ENCODE results near the gene MPO.

MPO gene

DNA sequence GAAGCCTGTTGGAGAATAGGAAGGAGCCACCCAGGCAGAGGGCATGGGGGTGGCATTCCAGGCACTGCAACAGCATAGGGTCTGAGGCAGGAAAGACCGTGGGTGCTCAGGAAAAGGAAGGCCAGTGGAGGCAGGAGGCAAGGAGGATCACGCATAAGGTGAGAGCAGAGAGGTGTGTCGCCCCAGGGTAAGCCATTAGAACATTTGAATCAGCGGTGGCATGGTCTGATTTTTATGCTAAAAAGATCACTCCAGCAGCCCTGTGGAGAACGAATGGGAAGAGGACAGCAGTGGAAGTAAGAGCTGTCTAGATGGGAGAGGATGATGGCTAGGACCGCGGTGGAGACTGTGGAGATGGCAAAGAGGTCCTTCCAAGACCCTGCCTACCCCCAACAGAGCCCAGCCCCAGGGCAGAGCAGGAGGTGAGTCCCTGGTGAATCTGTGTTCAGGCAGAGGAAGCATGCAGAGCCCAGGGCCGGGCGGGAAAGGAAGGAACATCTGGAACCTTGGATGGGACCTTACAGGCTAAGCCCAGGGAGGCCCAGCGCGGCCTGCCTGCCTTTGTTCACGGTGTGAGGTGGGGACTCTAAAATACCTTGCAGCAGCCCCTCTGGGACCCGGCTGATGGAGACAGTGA, 34.5 kb downstream of the MPO start:
- Histone ChIP-seq H3K56ac (ENCODE audit: low read length) (no peak overlapping the region), H2BK120ac (ENCODE audit: low read depth, low read length) (no peak overlapping the region), H3K23ac (ENCODE audit: low read length) (peak overlapping the region; percentile 29), H3K9ac (ENCODE audit: low read length) (no peak overlapping the region), H3K18ac (ENCODE audit: low read length) (no peak overlapping the region), H3K27ac (ENCODE audit: low read depth, low read length) (no peak overlapping the region), H3K4me3 (ENCODE audit: low read length) (no peak overlapping the region), H4K5ac (ENCODE audit: low read length) (no peak overlapping the region), H3K4me1 (ENCODE audit: control insufficient read depth, low read depth, low read length) (no peaks in the 10 kb centered on the region), H3K4me2 (ENCODE audit: low read length) (no peak overlapping the region), H2BK5ac (ENCODE audit: low read length) (no peak overlapping the region), H2BK15ac (replicated peaks; ENCODE audit: low read depth) (no peak overlapping the region), H3K79me1 (ENCODE audit: low read length) (no peaks in the 10 kb centered on the region), H4K8ac (ENCODE audit: low read depth, low read length) (no peak overlapping the region), H3K36me3 (ENCODE audit: control insufficient read depth, insufficient read depth, low read length) (no peaks in the 10 kb centered on the region), H2AK5ac (ENCODE audit: low read length) (no peak overlapping the region), H3K27me3 (ENCODE audit: insufficient read depth, low read length, poor library complexity) (peaks cover 20% of the 10 kb centered on the region), H3K4ac (ENCODE audit: low read depth, low read length) (no peak overlapping the region), H3K79me2 (ENCODE audit: control insufficient read depth, insufficient read depth, low read length) (no peaks in the 10 kb centered on the region)
- DNase-seq = no peak
- WGBS (ENCODE audit: extremely low coverage, insufficient coverage, low lambda C conversion rate) = no CpG with 5 or more reads among the region's 13 CpGs

- Histone ChIP-seq H3K36me3 (ENCODE audit: control insufficient read depth, insufficient read depth, low read length) (no peaks in the 10 kb centered on the region), H3K27ac (ENCODE audit: low read depth, low read length) (no peak overlapping the region), H3K23ac (ENCODE audit: low read length) (peak overlapping the region; percentile 29), H3K4ac (ENCODE audit: low read depth, low read length) (no peak overlapping the region), H4K8ac (ENCODE audit: low read depth, low read length) (no peak overlapping the region), H3K9ac (ENCODE audit: low read length) (no peak overlapping the region), H2AK5ac (ENCODE audit: low read length) (no peak overlapping the region), H2BK15ac (replicated peaks; ENCODE audit: low read depth) (no peak overlapping the region), H3K56ac (ENCODE audit: low read length) (no peak overlapping the region), H4K5ac (ENCODE audit: low read length) (no peak overlapping the region), H2BK5ac (ENCODE audit: low read length) (no peak overlapping the region), H3K79me1 (ENCODE audit: low read length) (no peaks in the 10 kb centered on the region), H3K4me1 (ENCODE audit: control insufficient read depth, low read depth, low read length) (no peaks in the 10 kb centered on the region), H3K4me2 (ENCODE audit: low read length) (no peak overlapping the region), H3K4me3 (ENCODE audit: low read length) (no peak overlapping the region), H3K79me2 (ENCODE audit: control insufficient read depth, insufficient read depth, low read length) (no peaks in the 10 kb centered on the region), H2BK120ac (ENCODE audit: low read depth, low read length) (no peak overlapping the region), H3K18ac (ENCODE audit: low read length) (no peak overlapping the region), H3K27me3 (ENCODE audit: insufficient read depth, low read length, poor library complexity) (peaks cover 20% of the 10 kb centered on the region)
- no CpG with 5 or more reads among the region's 10 CpGs for WGBS (ENCODE audit: extremely low coverage, insufficient coverage, low lambda C conversion rate)
- no peak for DNase-seq
Observed at GRCh38 chr17:58245428-58246103, 35.2 kb downstream of the MPO start.

- Histone ChIP-seq H3K4me1 (ENCODE audit: control insufficient read depth, low read depth, low read length) (no peaks in the 10 kb centered on the region), H4K8ac (ENCODE audit: low read depth, low read length) (no peak overlapping the region), H3K4ac (ENCODE audit: low read depth, low read length) (no peak overlapping the region), H2BK5ac (ENCODE audit: low read length) (no peak overlapping the region), H3K36me3 (ENCODE audit: control insufficient read depth, insufficient read depth, low read length) (no peaks in the 10 kb centered on the region), H2BK15ac (replicated peaks; ENCODE audit: low read depth) (no peak overlapping the region), H3K79me1 (ENCODE audit: low read length) (no peaks in the 10 kb centered on the region), H2BK120ac (ENCODE audit: low read depth, low read length) (no peak overlapping the region), H4K5ac (ENCODE audit: low read length) (no peak overlapping the region), H3K27me3 (ENCODE audit: insufficient read depth, low read length, poor library complexity) (peaks cover 15% of the 10 kb centered on the region), H3K9ac (ENCODE audit: low read length) (no peak overlapping the region), H2AK5ac (ENCODE audit: low read length) (no peak overlapping the region), H3K23ac (ENCODE audit: low read length) (no peak overlapping the region), H3K18ac (ENCODE audit: low read length) (no peak overlapping the region), H3K56ac (ENCODE audit: low read length) (no peak overlapping the region), H3K79me2 (ENCODE audit: control insufficient read depth, insufficient read depth, low read length) (no peaks in the 10 kb centered on the region), H3K4me2 (ENCODE audit: low read length) (no peak overlapping the region), H3K27ac (ENCODE audit: low read depth, low read length) (no peak overlapping the region), H3K4me3 (ENCODE audit: low read length) (no peak overlapping the region)
- no peak for DNase-seq
- no CpG with 5 or more reads among the region's 6 CpGs for WGBS (ENCODE audit: extremely low coverage, insufficient coverage, low lambda C conversion rate)
Observed at GRCh38 chr17:58244963-58245362, 35.8 kb downstream of the MPO start.

- WGBS (ENCODE audit: extremely low coverage, insufficient coverage, low lambda C conversion rate) = no CpG with 5 or more reads among the region's 4 CpGs
- DNase-seq = peak; percentile 46
- Histone ChIP-seq H3K4me1 (ENCODE audit: control insufficient read depth, low read depth, low read length) (no peaks in the 10 kb centered on the region), H3K4me3 (ENCODE audit: low read length) (no peak overlapping the region), H2BK120ac (ENCODE audit: low read depth, low read length) (no peak overlapping the region), H3K23ac (ENCODE audit: low read length) (no peak overlapping the region), H2BK5ac (ENCODE audit: low read length) (no peak overlapping the region), H3K79me2 (ENCODE audit: control insufficient read depth, insufficient read depth, low read length) (no peaks in the 10 kb centered on the region), H3K36me3 (ENCODE audit: control insufficient read depth, insufficient read depth, low read length) (no peaks in the 10 kb centered on the region), H3K56ac (ENCODE audit: low read length) (no peak overlapping the region), H3K4ac (ENCODE audit: low read depth, low read length) (no peak overlapping the region), H3K4me2 (ENCODE audit: low read length) (no peak overlapping the region), H3K27ac (ENCODE audit: low read depth, low read length) (no peak overlapping the region), H3K9ac (ENCODE audit: low read length) (no peak overlapping the region), H2AK5ac (ENCODE audit: low read length) (no peak overlapping the region), H4K8ac (ENCODE audit: low read depth, low read length) (no peak overlapping the region), H3K18ac (ENCODE audit: low read length) (no peak overlapping the region), H4K5ac (ENCODE audit: low read length) (no peak overlapping the region), H3K79me1 (ENCODE audit: low read length) (no peaks in the 10 kb centered on the region), H3K27me3 (ENCODE audit: insufficient read depth, low read length, poor library complexity) (no peaks in the 10 kb centered on the region), H2BK15ac (replicated peaks; ENCODE audit: low read depth) (no peak overlapping the region)
Observed at GRCh38 chr17:58242171-58242784, 38.5 kb downstream of the MPO start.

GRCh38 chr17:58239987-58240386, 40.7 kb downstream of the MPO start:
- Histone ChIP-seq H3K27me3 (ENCODE audit: insufficient read depth, low read length, poor library complexity) (no peaks in the 10 kb centered on the region), H3K79me2 (ENCODE audit: control insufficient read depth, insufficient read depth, low read length) (no peaks in the 10 kb centered on the region), H2BK15ac (replicated peaks; ENCODE audit: low read depth) (no peak overlapping the region), H2AK5ac (ENCODE audit: low read length) (no peak overlapping the region), H3K4ac (ENCODE audit: low read depth, low read length) (no peak overlapping the region), H2BK5ac (ENCODE audit: low read length) (no peak overlapping the region), H4K8ac (ENCODE audit: low read depth, low read length) (no peak overlapping the region), H3K27ac (ENCODE audit: low read depth, low read length) (no peak overlapping the region), H3K23ac (ENCODE audit: low read length) (no peak overlapping the region), H3K9ac (ENCODE audit: low read length) (no peak overlapping the region), H4K5ac (ENCODE audit: low read length) (no peak overlapping the region), H3K18ac (ENCODE audit: low read length) (no peak overlapping the region), H3K4me3 (ENCODE audit: low read length) (no peak overlapping the region), H2BK120ac (ENCODE audit: low read depth, low read length) (no peak overlapping the region), H3K79me1 (ENCODE audit: low read length) (no peaks in the 10 kb centered on the region), H3K4me2 (ENCODE audit: low read length) (no peak overlapping the region), H3K56ac (ENCODE audit: low read length) (no peak overlapping the region), H3K4me1 (ENCODE audit: control insufficient read depth, low read depth, low read length) (no peaks in the 10 kb centered on the region), H3K36me3 (ENCODE audit: control insufficient read depth, insufficient read depth, low read length) (no peaks in the 10 kb centered on the region)
- DNase-seq = no peak
- WGBS (ENCODE audit: extremely low coverage, insufficient coverage, low lambda C conversion rate) = no CpG with 5 or more reads among the region's 1 CpG
